SK-N-SH treated with all-trans-retinoic acid at 6 μM for 48 hours (cell line): ENCODE measurements around the gene HCK.

ENCODE experiments used
- ATAC-seq: fragments of 200-7000 bp; cut with Tn5 transposase; 3 replicates; pipeline ENCODE4 v1.9.1; 2020; ENCODE audit warnings: mild to moderate bottlenecking, moderate library complexity
- ARNTL ChIP-seq: fragments of 450-650 bp; formaldehyde crosslinking; IDR thresholded peaks from 2 replicates; pipeline ENCODE4 v1.5.0; 2020; ENCODE audit warnings: low read depth, mild to moderate bottlenecking, moderate library complexity, borderline replicate concordance
- BACH2 ChIP-seq: fragments of 250-450 bp; sonication (Bioruptor Pico); IDR thresholded peaks from 2 replicates; pipeline ENCODE4 v1.9.0; 2021; ENCODE audit warnings: mild to moderate bottlenecking, borderline replicate concordance
- CREB5 ChIP-seq: fragments of 250-450 bp; sonication (Bioruptor Pico); IDR thresholded peaks from 2 replicates; pipeline ENCODE4 v1.5.1; 2020; ENCODE audit warnings: low read depth, mild to moderate bottlenecking, moderate library complexity
- CSDC2 ChIP-seq: fragments of 250-450 bp; sonication (Bioruptor Pico); IDR thresholded peaks from 2 replicates; pipeline ENCODE4 v1.5.0; 2020; ENCODE audit warnings: mild to moderate bottlenecking, moderate library complexity
- CSRNP3 ChIP-seq: fragments of 250-450 bp; sonication (Bioruptor Pico); IDR thresholded peaks from 2 replicates; pipeline ENCODE4 v1.5.1; 2021; ENCODE audit warnings: mild to moderate bottlenecking, moderate library complexity
- ESRRG ChIP-seq: fragments of 250-450 bp; sonication (Bioruptor Pico); IDR thresholded peaks from 2 replicates; pipeline ENCODE4 v1.6.1; 2021; ENCODE audit warnings: mild to moderate bottlenecking
- GLIS3 ChIP-seq: fragments of 250-450 bp; sonication (Bioruptor Pico); IDR thresholded peaks from 2 replicates; pipeline ENCODE4 v1.5.0; 2020; ENCODE audit warnings: mild to moderate bottlenecking, moderate library complexity
- ISL1 ChIP-seq: fragments of 250-450 bp; sonication (Bioruptor Pico); IDR thresholded peaks from 2 replicates; pipeline ENCODE4 v2.1.2; 2022; ENCODE audit warnings: mild to moderate bottlenecking, moderate library complexity
- PATZ1 ChIP-seq: fragments of 250-450 bp; sonication (Bioruptor Pico); IDR thresholded peaks from 2 replicates; pipeline ENCODE4 v1.8.0; 2020; ENCODE audit warnings: mild to moderate bottlenecking, moderate library complexity, borderline replicate concordance
- POU6F1 ChIP-seq: fragments of 250-450 bp; sonication (Bioruptor Pico); IDR thresholded peaks from 2 replicates; pipeline ENCODE4 v1.8.0; 2021; ENCODE audit warnings: low read depth, mild to moderate bottlenecking, moderate library complexity, borderline replicate concordance
- PPARA ChIP-seq: fragments of 250-450 bp; sonication (Bioruptor Pico); IDR thresholded peaks from 2 replicates; pipeline ENCODE4 v1.5.0; 2020; ENCODE audit warnings: mild to moderate bottlenecking, borderline replicate concordance
- RARB ChIP-seq: fragments of 250-450 bp; sonication (Bioruptor Pico); IDR thresholded peaks from 2 replicates; pipeline ENCODE4 v1.8.0; 2021; ENCODE audit warnings: mild to moderate bottlenecking, moderate library complexity
- SNAI2 ChIP-seq: fragments of 250-450 bp; sonication (Bioruptor Pico); IDR thresholded peaks from 2 replicates; pipeline ENCODE4 v1.5.0; 2020; ENCODE audit warnings: mild to moderate bottlenecking, moderate library complexity
- TCF4 ChIP-seq: fragments of 250-450 bp; sonication (Bioruptor Pico); IDR thresholded peaks from 2 replicates; pipeline ENCODE4 v1.8.0; 2021; ENCODE audit warnings: mild to moderate bottlenecking, moderate library complexity, borderline replicate concordance
- TOX ChIP-seq: fragments of 250-450 bp; sonication (Bioruptor Pico); IDR thresholded peaks from 2 replicates; pipeline ENCODE4 v1.8.0; 2021; ENCODE audit warnings: mild to moderate bottlenecking, moderate library complexity, borderline replicate concordance
- TSHZ2 ChIP-seq: fragments of 250-450 bp; sonication (Bioruptor Pico); IDR thresholded peaks from 2 replicates; pipeline ENCODE4 v1.5.0; 2020; ENCODE audit warnings: mild to moderate bottlenecking, moderate library complexity
- ZC3H10 ChIP-seq: fragments of 250-450 bp; sonication (Bioruptor Pico); IDR thresholded peaks from 2 replicates; pipeline ENCODE4 v1.5.1; 2021; ENCODE audit warnings: mild to moderate bottlenecking, moderate library complexity
- ZFP3 ChIP-seq: fragments of 250-450 bp; sonication (Bioruptor Pico); IDR thresholded peaks from 2 replicates; pipeline ENCODE4 v1.5.0; 2020; ENCODE audit warnings: mild to moderate bottlenecking, moderate library complexity
- ZFP30 ChIP-seq: fragments of 450-650 bp; formaldehyde crosslinking; IDR thresholded peaks from 2 replicates; pipeline ENCODE4 v1.5.0; 2022; ENCODE audit warnings: mild to moderate bottlenecking, moderate library complexity
- ZNF565 ChIP-seq: fragments of 450-650 bp; formaldehyde crosslinking; conservative IDR thresholded peaks from 2 replicates; pipeline ENCODE4 v1.5.0; 2020; ENCODE audit warnings: low read depth, mild to moderate bottlenecking, moderate library complexity
- ZNF70 ChIP-seq: fragments of 450-650 bp; formaldehyde crosslinking; IDR thresholded peaks from 2 replicates; pipeline ENCODE4 v1.5.0; 2020; ENCODE audit warnings: mild to moderate bottlenecking, moderate library complexity
- ZNF8 ChIP-seq: fragments of 450-650 bp; formaldehyde crosslinking; IDR thresholded peaks from 2 replicates; pipeline ENCODE4 v1.5.0; 2020; ENCODE audit warnings: mild to moderate bottlenecking, moderate library complexity

The HCK gene

GRCh38 chr20:32028647-32029372 lies 23.2 kb upstream of the HCK start:
- TF ChIP-seq ZC3H10 (CRISPR knock-in tag) (no peak), BACH2 (CRISPR knock-in tag) (no peak), ISL1 (no peak), POU6F1 (CRISPR knock-in tag) (no peak), TCF4 (CRISPR knock-in tag) (no peak), CSDC2 (CRISPR knock-in tag) (no peak), TOX (CRISPR knock-in tag) (no peak), ESRRG (CRISPR knock-in tag) (no peak), RARB (no peak), ZNF8 (CRISPR knock-in tag) (no peak), ZFP3 (CRISPR knock-in tag) (no peak), CSRNP3 (CRISPR knock-in tag) (no peak), CREB5 (no peak), SNAI2 (CRISPR knock-in tag) (no peak), PPARA (CRISPR knock-in tag) (no peak), TSHZ2 (no peak), ARNTL (CRISPR knock-in tag) (no peak), ZNF565 (CRISPR knock-in tag) (no peak), PATZ1 (no peak), ZNF70 (no peak)
- peak; percentile 22; the same call in 2 of the 3 replicates for ATAC-seq

DNA sequence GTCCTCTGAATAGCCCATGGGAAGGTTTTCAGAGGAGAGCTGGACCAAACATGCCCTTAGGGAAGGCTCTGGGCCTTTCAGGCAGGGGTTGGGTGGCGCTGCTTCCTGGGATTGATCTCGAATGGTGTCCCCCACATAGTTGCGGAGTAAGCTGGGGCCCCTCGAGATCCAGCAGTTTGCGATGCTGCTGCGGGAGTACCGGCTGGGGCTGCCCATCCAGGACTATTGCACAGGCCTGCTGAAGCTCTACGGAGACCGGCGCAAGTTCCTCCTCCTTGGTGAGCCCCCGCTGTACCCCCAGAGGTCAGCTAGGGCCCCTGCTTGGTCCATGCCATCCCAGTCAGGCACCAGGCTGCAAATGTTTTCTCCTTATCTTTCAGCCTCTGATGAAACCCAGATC lies 22.5 kb upstream of the HCK start:
- ATAC-seq, result no peak
- TF ChIP-seq TSHZ2, result no peak
- TF ChIP-seq GLIS3, result no peak
- TF ChIP-seq CREB5, result no peak
- TF ChIP-seq BACH2 (CRISPR knock-in tag), result no peak
- TF ChIP-seq TOX (CRISPR knock-in tag), result no peak
- TF ChIP-seq ZFP30, result no peak
- TF ChIP-seq ARNTL (CRISPR knock-in tag), result no peak
- TF ChIP-seq CSRNP3 (CRISPR knock-in tag), result no peak
- TF ChIP-seq PPARA (CRISPR knock-in tag), result no peak
- TF ChIP-seq POU6F1 (CRISPR knock-in tag), result no peak
